ENCODE measurements around the gene MAP2K2. TPM values are rescaled to one million over a fixed set of nuclear protein-coding genes. Genes with fewer than 3 reads are reported as not detected.

The MAP2K2 gene
- total RNA-seq, 1 experiment from 2014 or later, result 191 TPM

- no peak for DNase-seq (ENCODE audit: low read depth)
Measured at GRCh38 chr19:4061178-4061682, 62.7 kb downstream of the MAP2K2 start.

- DNase-seq (ENCODE audit: low read depth), result no peak
Measured at GRCh38 chr19:4060621-4061177, 63.2 kb downstream of the MAP2K2 start.

- no peak for DNase-seq (ENCODE audit: low read depth)
Measured at GRCh38 chr19:4059891-4060620, 63.9 kb downstream of the MAP2K2 start.

- DNase-seq (ENCODE audit: low read depth), result no peak
Measured at GRCh38 chr19:4059453-4059871, 64.5 kb downstream of the MAP2K2 start.

GRCh38 chr19:4058693-4059452, 65.0 kb downstream of the MAP2K2 start:
- DNase-seq (ENCODE audit: low read depth), result no peak

- peak; percentile 83 for DNase-seq (ENCODE audit: low read depth)
Measured at GRCh38 chr19:4057931-4058692, 65.8 kb downstream of the MAP2K2 start.

GRCh38 chr19:4055209-4055552, 68.7 kb downstream of the MAP2K2 start:
- no peak for DNase-seq (ENCODE audit: low read depth)

- no peak for DNase-seq (ENCODE audit: low read depth)
Measured at GRCh38 chr19:4054441-4055208, 69.3 kb downstream of the MAP2K2 start.

GRCh38 chr19:4053423-4054324, 70.2 kb downstream of the MAP2K2 start:
- DNase-seq (ENCODE audit: low read depth), result no peak

- no peak for DNase-seq (ENCODE audit: low read depth)
Measured at GRCh38 chr19:4052993-4053422, 70.9 kb downstream of the MAP2K2 start.

GRCh38 chr19:4052114-4052992, 71.6 kb downstream of the MAP2K2 start:
- peak; percentile 21 for DNase-seq (ENCODE audit: low read depth)

- DNase-seq (ENCODE audit: low read depth), result peak; percentile 61
Measured at GRCh38 chr19:4051175-4052101, 72.5 kb downstream of the MAP2K2 start.

GRCh38 chr19:4049432-4049831, 74.5 kb downstream of the MAP2K2 start:
- no peak for DNase-seq (ENCODE audit: low read depth)

GRCh38 chr19:4046946-4047683, 76.8 kb downstream of the MAP2K2 start:
- no peak for DNase-seq (ENCODE audit: low read depth)

- DNase-seq (ENCODE audit: low read depth), result no peak
Measured at GRCh38 chr19:4046362-4046691, 77.6 kb downstream of the MAP2K2 start.

- no peak for DNase-seq (ENCODE audit: low read depth)
Measured at GRCh38 chr19:4045597-4046361, 78.1 kb downstream of the MAP2K2 start.

All from LHCN-M2 (cell line).